A549 (cell line): ENCODE results near the gene KIF16B. TPM values are rescaled to one million over a fixed set of nuclear protein-coding genes. Genes with fewer than 3 reads are reported as not detected.

Experiments
- ATAC-seq, 2 experiments: fragments of 200-7000 bp in 1 of 2; fragments of >200 bp in 1 of 2; cut with Nextera tagmentation in 1 of 2; cut with Tn5 transposase in 1 of 2; 3 replicates each; pipeline versions ENCODE4 v1.8.0 to v1.9.1; 2018 to 2020; ENCODE audit warnings: mild to moderate bottlenecking in 1 of 2, moderate library complexity in 1 of 2
- CTCF ChIA-PET: fragments of 300-600 bp; sonication (Branson Sonifier 250); formaldehyde crosslinking; extraction: SDS; loops from one replicate; lab custom pipeline; 2021; ENCODE audit warnings: antibody characterized with exemption, inconsistent platforms; lab: Yijun Ruan, JAX
- POLR2A ChIA-PET: fragments of 350-600 bp; formaldehyde crosslinking; extraction: SDS; loops from one replicate; lab custom pipeline; 2021; ENCODE audit warnings: antibody characterized with exemption, inconsistent platforms; lab: Yijun Ruan, JAX
- DNase-seq, 2 experiments: peaks; one replicate each; pipeline versions ENCODE4 v3.0.0 to v3.0.0-alpha.2; 2011 to 2016; ENCODE audit warnings: low read depth in 1 of 2, low spot score in 1 of 2
- FAIRE-seq: peaks from 2 replicates; lab custom pipeline; 2011; peaks lifted over from hg19 to GRCh38; lab: Jason Lieb, UNC
- H3K27ac ChIP-seq, 2 experiments: fragments of >200 bp; sonication (Bioruptor Twin); formaldehyde crosslinking; 3 replicates each; pipeline ENCODE4 v1.5.1; 2016 to 2017
- H3K4me1 ChIP-seq: fragments of >200 bp; sonication (Bioruptor Twin); formaldehyde crosslinking; 3 replicates; pipeline ENCODE4 v1.6.1; 2016
- H3K4me2 ChIP-seq: fragments of >200 bp; sonication (Bioruptor Twin); formaldehyde crosslinking; 3 replicates; pipeline ENCODE4 v1.6.1; 2016
- H3K4me3 ChIP-seq: fragments of >200 bp; sonication (Bioruptor Twin); formaldehyde crosslinking; 3 replicates; pipeline ENCODE4 v1.5.1; 2016
- H3K9me3 ChIP-seq: fragments of >200 bp; sonication (Bioruptor Twin); formaldehyde crosslinking; 3 replicates; pipeline ENCODE4 v1.6.1; 2016
- CBX2 ChIP-seq: fragments of 200-600 bp; sonication (generic); IDR thresholded peaks from 2 replicates; pipeline ENCODE4 v1.6.1; 2016; ENCODE audit warnings: low read depth, mild to moderate bottlenecking, borderline replicate concordance
- CBX8 ChIP-seq: fragments of 200-600 bp; sonication (generic); IDR thresholded peaks from 2 replicates; pipeline ENCODE4 v1.6.1; 2016
- CEBPB ChIP-seq, 2 experiments: fragments of >200 bp in 1 of 2; sonication (Bioruptor Twin) in 1 of 2; formaldehyde crosslinking in 1 of 2; IDR thresholded peaks; 2 replicates each; pipeline ENCODE4 v1.6.1; 2012 to 2016
- HDAC2 ChIP-seq: fragments of 200-600 bp; sonication (generic); IDR thresholded peaks from 2 replicates; pipeline ENCODE4 v1.6.1; 2016
- HOXA7 ChIP-seq: fragments of 250-450 bp; sonication (Bioruptor Pico); IDR thresholded peaks from 2 replicates; pipeline ENCODE4 v1.5.0; 2020; ENCODE audit warnings: mild to moderate bottlenecking, moderate library complexity
- JUNB ChIP-seq: fragments of >200 bp; sonication (Bioruptor Twin); formaldehyde crosslinking; IDR thresholded peaks from 2 replicates; pipeline ENCODE4 v1.6.1; 2016
- KDM1A ChIP-seq: fragments of 200-600 bp; sonication (generic); IDR thresholded peaks from 2 replicates; pipeline ENCODE4 v1.6.1; 2016; ENCODE audit warnings: low read depth, mild to moderate bottlenecking
- MAFK ChIP-seq: fragments of 450-650 bp; IDR thresholded peaks from 2 replicates; pipeline ENCODE4 v1.6.1; 2014; ENCODE audit not compliant: partially characterized antibody
- POLR2A ChIP-seq: IDR thresholded peaks from 2 replicates; pipeline ENCODE4 v1.6.1; 2012; ENCODE audit warnings: mild to moderate bottlenecking, low read length
- RAD21 ChIP-seq, 2 experiments: fragments of >200 bp in 1 of 2; sonication (Bioruptor Twin) in 1 of 2; formaldehyde crosslinking in 1 of 2; IDR thresholded peaks in 1 of 2; conservative IDR thresholded peaks in 1 of 2; 2 replicates in 1 of 2; 3 replicates in 1 of 2; pipeline ENCODE4 v1.6.1; 2012 to 2018; ENCODE audit warnings: inconsistent platforms in 1 of 2
- RARB ChIP-seq: fragments of 250-450 bp; sonication (Bioruptor Pico); IDR thresholded peaks from 2 replicates; pipeline ENCODE4 v1.8.0; 2021; ENCODE audit warnings: mild to moderate bottlenecking, moderate library complexity
- RCOR1 ChIP-seq: fragments of 150-350 bp; IDR thresholded peaks from 2 replicates; pipeline ENCODE4 v1.6.1; 2014; ENCODE audit warnings: antibody characterized with exemption, low read length, low read depth
- RFX5 ChIP-seq: fragments of 450-650 bp; IDR thresholded peaks from 2 replicates; pipeline ENCODE4 v1.7.1; 2014; ENCODE audit warnings: antibody characterized with exemption, mild to moderate bottlenecking, moderate library complexity
- RNF2 ChIP-seq: fragments of 200-600 bp; sonication (generic); IDR thresholded peaks from 2 replicates; pipeline ENCODE4 v1.6.1; 2016; ENCODE audit warnings: low read depth, mild to moderate bottlenecking, antibody characterized with exemption, moderate library complexity, borderline replicate concordance
- SMC3 ChIP-seq: fragments of >200 bp; sonication (Bioruptor Twin); formaldehyde crosslinking; IDR thresholded peaks from 3 replicates; pipeline ENCODE4 v1.6.1; 2018; ENCODE audit warnings: inconsistent platforms
- TFCP2L1 ChIP-seq: fragments of 250-450 bp; sonication (Bioruptor Pico); IDR thresholded peaks from 2 replicates; pipeline ENCODE4 v1.5.0; 2021; ENCODE audit warnings: mild to moderate bottlenecking
- TP53 ChIP-seq: fragments of 250-450 bp; sonication (Bioruptor Pico); IDR thresholded peaks from 2 replicates; pipeline ENCODE4 v1.5.0; 2021; ENCODE audit warnings: mild to moderate bottlenecking, moderate library complexity
- ZC3H11A ChIP-seq: fragments of 450-650 bp; IDR thresholded peaks from 2 replicates; pipeline ENCODE4 v1.6.1; 2014; ENCODE audit warnings: antibody characterized with exemption, mild to moderate bottlenecking
- ZNF302 ChIP-seq: fragments of 250-450 bp; sonication (Bioruptor Pico); IDR thresholded peaks from 2 replicates; pipeline ENCODE4 v1.9.0; 2021; ENCODE audit warnings: inconsistent platforms, mild to moderate bottlenecking, moderate library complexity
- WGBS: methylation state at CpG from one replicate; pipeline ENCODE4 v1.1.6; 2017; ENCODE audit errors: missing lambda C conversion rate; 5-methylcytosine and 5-hydroxymethylcytosine counted together
- polyA plus RNA-seq, 4 experiments: library from polyadenylated mRNA; depleted of rRNA in 3 of 4; stranded (reverse); fragments of >200 nt; fragmentation: RNase III in 1 of 4; extraction: RNeasy Plus Mini Kit Qiagen cat#74134 plus additional on column Dnase treatment in 1 of 4; gene quantifications; 2 replicates in 3 of 4; 3 replicates in 1 of 4; pipeline ENCODE4 v1.2.3, GENCODE V29; 2011 to 2017
- TF ChIP-seq, protein P1 (sequence below): fragments of 450-650 bp; IDR thresholded peaks from 2 replicates; pipeline ENCODE4 v1.6.1; 2014; ENCODE audit warnings: antibody characterized with exemption
- TF ChIP-seq, protein P2 (sequence below): fragments of >200 bp; sonication (Bioruptor Twin); formaldehyde crosslinking; IDR thresholded peaks from 2 replicates; pipeline ENCODE4 v1.6.1; 2016
- TF ChIP-seq, protein P3 (sequence below): fragments of 150-350 bp; IDR thresholded peaks from 2 replicates; pipeline ENCODE4 v1.6.1; 2014; ENCODE audit warnings: low read depth, mild to moderate bottlenecking, low read length
- TF ChIP-seq, protein P4 (sequence below): fragments of >200 bp; sonication (Bioruptor Twin); formaldehyde crosslinking; IDR thresholded peaks from 3 replicates; pipeline ENCODE4 v1.5.1; 2016

KIF16B gene
- polyA plus RNA-seq, 2 of the 4 experiments (the other 2 are of a cell fraction): 14.1 to 23.3 TPM

DNA sequence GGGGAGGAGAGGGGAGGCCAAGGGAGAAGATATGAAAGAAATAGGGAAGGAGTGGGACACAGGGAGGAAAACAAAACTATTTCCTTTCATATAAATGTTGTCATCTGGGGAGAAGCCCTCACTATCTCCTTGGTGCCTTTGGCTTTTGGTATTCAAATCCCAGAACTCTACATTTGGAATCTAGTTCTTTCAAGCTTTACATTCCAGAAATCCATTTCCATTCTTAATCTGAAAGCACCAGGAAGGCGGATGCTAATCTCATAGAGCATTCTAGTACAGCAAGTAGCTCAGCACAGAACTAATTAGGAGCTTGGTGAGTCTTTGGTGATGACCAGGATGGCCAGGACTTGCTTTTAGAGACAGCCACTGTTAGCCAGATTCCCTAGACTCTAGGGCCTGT lies 177.9 kb downstream of the KIF16B start:
- Histone ChIP-seq H3K27ac (no peak overlapping the region), H3K4me2 (no peak overlapping the region), H3K4me1 (no peaks in the 10 kb centered on the region), H3K9me3 (no peaks in the 10 kb centered on the region), H3K4me3 (no peak overlapping the region)
- no peak for DNase-seq
- FAIRE-seq: no peak
- POLR2A ChIA-PET: no interaction called here
- CTCF ChIA-PET: no interaction called here
- TF ChIP-seq JUNB (no peak), CEBPB (IDR thresholded peaks at IDR 0.05) (no peak), SMC3 (no peak), RFX5 (no peak), HOXA7 (CRISPR knock-in tag) (no peak), POLR2A (no peak), MAFK (no peak)
- TF ChIP-seq, protein P1, sequence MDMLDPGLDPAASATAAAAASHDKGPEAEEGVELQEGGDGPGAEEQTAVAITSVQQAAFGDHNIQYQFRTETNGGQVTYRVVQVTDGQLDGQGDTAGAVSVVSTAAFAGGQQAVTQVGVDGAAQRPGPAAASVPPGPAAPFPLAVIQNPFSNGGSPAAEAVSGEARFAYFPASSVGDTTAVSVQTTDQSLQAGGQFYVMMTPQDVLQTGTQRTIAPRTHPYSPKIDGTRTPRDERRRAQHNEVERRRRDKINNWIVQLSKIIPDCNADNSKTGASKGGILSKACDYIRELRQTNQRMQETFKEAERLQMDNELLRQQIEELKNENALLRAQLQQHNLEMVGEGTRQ: no peak
- 86% methylated on average over 1 of the region's 1 CpG for WGBS
- ATAC-seq: no peak

DNA sequence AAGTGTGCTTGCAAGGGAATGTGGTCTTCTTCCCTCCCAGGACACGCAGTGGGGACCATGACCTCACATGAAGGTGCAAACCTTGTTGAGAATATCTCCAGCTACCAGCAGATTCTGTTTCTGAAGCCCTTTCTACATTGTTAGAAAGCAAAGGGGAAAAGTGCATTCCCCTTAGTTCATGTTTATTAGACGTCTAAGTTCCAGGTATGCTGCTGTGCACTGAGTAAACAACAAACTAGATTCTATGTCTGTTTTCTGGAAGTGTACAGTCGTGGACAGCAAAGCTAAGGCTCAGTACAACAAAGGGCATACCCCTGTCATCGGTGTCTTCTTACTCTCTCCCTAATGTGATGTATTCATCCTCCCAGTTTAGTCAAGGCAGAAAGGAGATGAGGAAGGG lies 178.5 kb downstream of the KIF16B start:
- Histone ChIP-seq H3K4me3 (no peak overlapping the region), H3K27ac (no peak overlapping the region), H3K4me2 (no peak overlapping the region), H3K9me3 (no peaks in the 10 kb centered on the region), H3K4me1 (no peaks in the 10 kb centered on the region)
- CTCF ChIA-PET: no interaction called here
- ATAC-seq (no peak), FAIRE-seq (no peak), DNase-seq (no peak)
- TF ChIP-seq RAD21 (conservative IDR thresholded peaks at IDR 0.05 in 1 of 2, IDR thresholded peaks at IDR 0.05 in 1 of 2) (no peak), RCOR1 (no peak), KDM1A (no peak), SMC3 (no peak)
- TF ChIP-seq, protein P2, sequence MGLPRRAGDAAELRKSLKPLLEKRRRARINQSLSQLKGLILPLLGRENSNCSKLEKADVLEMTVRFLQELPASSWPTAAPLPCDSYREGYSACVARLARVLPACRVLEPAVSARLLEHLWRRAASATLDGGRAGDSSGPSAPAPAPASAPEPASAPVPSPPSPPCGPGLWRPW: no peak
- TF ChIP-seq, protein P3, sequence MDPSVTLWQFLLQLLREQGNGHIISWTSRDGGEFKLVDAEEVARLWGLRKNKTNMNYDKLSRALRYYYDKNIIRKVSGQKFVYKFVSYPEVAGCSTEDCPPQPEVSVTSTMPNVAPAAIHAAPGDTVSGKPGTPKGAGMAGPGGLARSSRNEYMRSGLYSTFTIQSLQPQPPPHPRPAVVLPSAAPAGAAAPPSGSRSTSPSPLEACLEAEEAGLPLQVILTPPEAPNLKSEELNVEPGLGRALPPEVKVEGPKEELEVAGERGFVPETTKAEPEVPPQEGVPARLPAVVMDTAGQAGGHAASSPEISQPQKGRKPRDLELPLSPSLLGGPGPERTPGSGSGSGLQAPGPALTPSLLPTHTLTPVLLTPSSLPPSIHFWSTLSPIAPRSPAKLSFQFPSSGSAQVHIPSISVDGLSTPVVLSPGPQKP: no peak
- 48% methylated on average over 4 of the region's 4 CpGs for WGBS
- POLR2A ChIA-PET: no interaction called here

DNA sequence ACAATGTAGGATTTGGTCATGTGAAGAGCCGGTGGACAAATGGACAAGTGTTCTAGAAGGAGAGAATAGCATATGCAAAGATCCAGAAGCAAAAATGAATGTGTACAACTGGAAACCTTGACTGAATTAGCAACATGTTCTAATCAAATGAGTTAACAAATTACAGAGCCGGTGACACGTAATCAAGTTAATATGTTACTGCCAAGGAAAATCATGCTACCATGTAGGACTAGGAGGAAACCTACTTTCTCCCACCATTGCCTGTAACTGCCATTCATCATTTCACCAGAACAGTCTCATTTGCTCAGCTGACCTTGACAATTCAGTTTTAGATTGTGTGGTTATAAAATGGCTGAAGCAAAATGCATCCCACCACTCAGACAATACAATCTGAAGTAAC lies 179.4 kb downstream of the KIF16B start:
- WGBS: 93% methylated on average over 3 of the region's 3 CpGs
- FAIRE-seq: peak; percentile 32
- TF ChIP-seq TFCP2L1 (CRISPR knock-in tag): no peak
- TF ChIP-seq, protein P4, sequence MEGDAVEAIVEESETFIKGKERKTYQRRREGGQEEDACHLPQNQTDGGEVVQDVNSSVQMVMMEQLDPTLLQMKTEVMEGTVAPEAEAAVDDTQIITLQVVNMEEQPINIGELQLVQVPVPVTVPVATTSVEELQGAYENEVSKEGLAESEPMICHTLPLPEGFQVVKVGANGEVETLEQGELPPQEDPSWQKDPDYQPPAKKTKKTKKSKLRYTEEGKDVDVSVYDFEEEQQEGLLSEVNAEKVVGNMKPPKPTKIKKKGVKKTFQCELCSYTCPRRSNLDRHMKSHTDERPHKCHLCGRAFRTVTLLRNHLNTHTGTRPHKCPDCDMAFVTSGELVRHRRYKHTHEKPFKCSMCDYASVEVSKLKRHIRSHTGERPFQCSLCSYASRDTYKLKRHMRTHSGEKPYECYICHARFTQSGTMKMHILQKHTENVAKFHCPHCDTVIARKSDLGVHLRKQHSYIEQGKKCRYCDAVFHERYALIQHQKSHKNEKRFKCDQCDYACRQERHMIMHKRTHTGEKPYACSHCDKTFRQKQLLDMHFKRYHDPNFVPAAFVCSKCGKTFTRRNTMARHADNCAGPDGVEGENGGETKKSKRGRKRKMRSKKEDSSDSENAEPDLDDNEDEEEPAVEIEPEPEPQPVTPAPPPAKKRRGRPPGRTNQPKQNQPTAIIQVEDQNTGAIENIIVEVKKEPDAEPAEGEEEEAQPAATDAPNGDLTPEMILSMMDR: no peak
- no peak for TF ChIP-seq RNF2
- Histone ChIP-seq H3K4me1 (no peaks in the 10 kb centered on the region), H3K4me3 (no peak overlapping the region), H3K4me2 (no peak overlapping the region), H3K9me3 (no peaks in the 10 kb centered on the region), H3K27ac (no peak overlapping the region)
- DNase-seq: no peak
- ChIA-PET CTCF (interaction anchor here (0.6 kb wide), 1 partner anchor 73 kb away, joined by 3 read pairs; no protein-coding TSS in a partner anchor), POLR2A (no interaction called here)
- no peak for ATAC-seq

DNA sequence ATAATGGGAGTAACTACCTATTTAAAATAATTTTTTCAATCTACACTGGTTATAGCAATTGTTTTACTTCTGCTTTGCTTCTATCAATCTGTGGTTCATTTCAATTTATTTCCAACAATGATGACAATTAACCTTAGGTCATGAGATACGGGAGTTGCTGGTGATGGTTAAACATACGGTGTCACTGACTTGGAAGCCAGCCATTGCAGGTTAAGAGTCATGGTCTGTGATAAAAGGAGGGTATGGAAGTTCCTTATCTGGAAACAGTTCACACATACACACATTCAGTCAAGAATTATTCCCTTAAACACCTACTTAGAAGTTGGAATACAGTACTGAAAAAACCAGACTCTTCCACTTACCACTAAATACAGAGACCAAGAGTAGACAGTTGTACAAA lies 180.0 kb downstream of the KIF16B start:
- Histone ChIP-seq H3K4me1 (no peaks in the 10 kb centered on the region), H3K9me3 (no peaks in the 10 kb centered on the region)
- ATAC-seq (no peak), DNase-seq (no peak)
- WGBS: 71% methylated on average over 2 of the region's 2 CpGs
- CTCF ChIA-PET: no interaction called here
- no peak for TF ChIP-seq SMC3
- TF ChIP-seq TP53 (CRISPR knock-in tag): no peak
- no peak for TF ChIP-seq ZNF302 (CRISPR knock-in tag)
- TF ChIP-seq CEBPB (IDR thresholded peaks at IDR 0.05): no peak
- TF ChIP-seq CBX2: no peak
- no peak for TF ChIP-seq HDAC2
- no peak for TF ChIP-seq RAD21 (conservative IDR thresholded peaks at IDR 0.05 in 1 of 2, IDR thresholded peaks at IDR 0.05 in 1 of 2)
- TF ChIP-seq CBX8: no peak
- no peak for TF ChIP-seq ZC3H11A
- no peak for TF ChIP-seq RARB (CRISPR knock-in tag)
- TF ChIP-seq, protein P4: no peak
- TF ChIP-seq, all 56 proteins: peak for 0
- POLR2A ChIA-PET: no interaction called here
- no peak overlapping the region for H3K27ac ChIP-seq
- H3K4me3 ChIP-seq: no peak overlapping the region
- no peak overlapping the region for H3K4me2 ChIP-seq
- no peak for FAIRE-seq
